ENCODE data around the gene CDH24.

The CDH24 gene

DNA sequence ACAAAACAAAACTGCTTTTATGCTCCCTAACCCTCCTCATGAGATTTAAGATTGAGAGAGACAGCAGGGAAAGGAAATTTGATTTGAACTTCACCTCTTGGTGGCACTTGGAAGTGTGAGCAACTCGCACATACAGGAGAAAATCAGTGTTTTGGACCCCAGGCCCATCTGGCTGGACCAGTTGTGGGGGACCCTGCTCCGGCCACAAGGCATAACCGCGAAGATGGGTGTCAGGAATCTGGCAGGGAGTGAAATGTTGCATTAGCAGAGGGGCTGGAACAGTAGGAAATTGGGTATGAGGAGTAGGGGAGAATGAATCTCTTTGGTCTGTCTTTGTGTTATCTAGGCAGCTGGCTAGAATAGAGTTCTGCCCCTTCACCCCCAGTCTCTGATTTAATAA, 46.3 kb upstream of the CDH24 start:
- TF ChIP-seq, protein P1, sequence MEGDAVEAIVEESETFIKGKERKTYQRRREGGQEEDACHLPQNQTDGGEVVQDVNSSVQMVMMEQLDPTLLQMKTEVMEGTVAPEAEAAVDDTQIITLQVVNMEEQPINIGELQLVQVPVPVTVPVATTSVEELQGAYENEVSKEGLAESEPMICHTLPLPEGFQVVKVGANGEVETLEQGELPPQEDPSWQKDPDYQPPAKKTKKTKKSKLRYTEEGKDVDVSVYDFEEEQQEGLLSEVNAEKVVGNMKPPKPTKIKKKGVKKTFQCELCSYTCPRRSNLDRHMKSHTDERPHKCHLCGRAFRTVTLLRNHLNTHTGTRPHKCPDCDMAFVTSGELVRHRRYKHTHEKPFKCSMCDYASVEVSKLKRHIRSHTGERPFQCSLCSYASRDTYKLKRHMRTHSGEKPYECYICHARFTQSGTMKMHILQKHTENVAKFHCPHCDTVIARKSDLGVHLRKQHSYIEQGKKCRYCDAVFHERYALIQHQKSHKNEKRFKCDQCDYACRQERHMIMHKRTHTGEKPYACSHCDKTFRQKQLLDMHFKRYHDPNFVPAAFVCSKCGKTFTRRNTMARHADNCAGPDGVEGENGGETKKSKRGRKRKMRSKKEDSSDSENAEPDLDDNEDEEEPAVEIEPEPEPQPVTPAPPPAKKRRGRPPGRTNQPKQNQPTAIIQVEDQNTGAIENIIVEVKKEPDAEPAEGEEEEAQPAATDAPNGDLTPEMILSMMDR (conservative IDR thresholded peaks at IDR 0.05; ENCODE audit: control insufficient read depth, insufficient read depth, low read depth, low read length) = no peak
- no peak overlapping the region for H3K4me3 ChIP-seq (ENCODE audit: control insufficient read depth, low read depth, low read length)
- DNase-seq (ENCODE audit: low read depth) = no peak

DNA sequence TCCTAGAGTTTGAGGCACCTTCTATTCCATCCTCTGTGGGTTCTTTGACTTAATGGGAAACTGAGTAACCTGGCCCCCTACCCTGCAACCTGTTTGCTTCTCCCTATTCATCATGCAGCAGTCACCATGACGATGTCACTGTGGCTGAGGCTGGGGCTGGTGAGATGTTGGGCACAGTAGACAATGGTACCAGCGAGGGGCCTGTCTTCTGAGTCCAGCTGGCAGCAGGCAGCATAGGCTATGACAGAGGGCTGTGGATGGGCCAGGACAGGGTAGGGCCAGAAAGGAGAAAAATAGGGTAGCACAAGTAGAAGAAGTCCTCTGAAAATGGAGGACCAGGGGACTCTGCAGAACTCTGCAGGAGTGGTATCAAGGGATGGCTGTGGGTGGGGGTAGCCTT, 45.5 kb upstream of the CDH24 start:
- DNase-seq (ENCODE audit: low read depth) = no peak
- no peak overlapping the region for H3K4me3 ChIP-seq (ENCODE audit: control insufficient read depth, low read depth, low read length)
- TF ChIP-seq, protein P1 (conservative IDR thresholded peaks at IDR 0.05; ENCODE audit: control insufficient read depth, insufficient read depth, low read depth, low read length) = no peak

DNA sequence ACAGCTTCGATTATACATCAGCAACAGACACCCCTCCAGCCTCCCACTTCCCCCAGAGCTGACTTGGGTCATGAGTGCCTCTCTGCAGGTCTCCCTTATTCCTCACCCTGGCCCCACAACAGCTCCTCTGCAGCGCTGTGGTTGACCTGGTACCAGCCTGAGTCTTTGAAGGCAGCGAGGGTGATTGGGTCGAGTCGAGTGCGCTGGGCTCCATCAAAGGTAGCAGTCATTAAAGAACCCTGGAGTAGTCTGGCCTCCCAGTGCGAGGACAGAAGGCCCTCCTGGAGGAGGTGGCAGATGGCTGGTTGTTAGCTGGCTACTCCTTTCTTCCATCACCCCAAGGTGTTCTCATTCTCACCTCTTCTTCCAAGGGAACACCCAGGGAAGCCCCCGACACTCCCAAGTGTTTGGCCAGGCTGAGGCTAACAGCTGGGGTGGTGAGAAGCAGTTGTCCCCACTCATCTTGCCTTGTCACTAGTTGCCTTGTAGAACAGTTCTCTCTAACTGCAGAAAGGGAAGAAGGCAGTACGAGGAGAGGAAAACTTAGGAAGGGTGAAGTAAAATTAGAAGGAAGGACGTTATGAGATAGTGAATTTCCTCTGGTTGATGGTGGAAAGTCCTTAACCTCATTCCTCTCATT, 44.8 kb upstream of the CDH24 start:
- no peak for DNase-seq (ENCODE audit: low read depth)
- H3K4me3 ChIP-seq (ENCODE audit: control insufficient read depth, low read depth, low read length) = no peak overlapping the region
- TF ChIP-seq, protein P1 (conservative IDR thresholded peaks at IDR 0.05; ENCODE audit: control insufficient read depth, insufficient read depth, low read depth, low read length) = no peak

DNA sequence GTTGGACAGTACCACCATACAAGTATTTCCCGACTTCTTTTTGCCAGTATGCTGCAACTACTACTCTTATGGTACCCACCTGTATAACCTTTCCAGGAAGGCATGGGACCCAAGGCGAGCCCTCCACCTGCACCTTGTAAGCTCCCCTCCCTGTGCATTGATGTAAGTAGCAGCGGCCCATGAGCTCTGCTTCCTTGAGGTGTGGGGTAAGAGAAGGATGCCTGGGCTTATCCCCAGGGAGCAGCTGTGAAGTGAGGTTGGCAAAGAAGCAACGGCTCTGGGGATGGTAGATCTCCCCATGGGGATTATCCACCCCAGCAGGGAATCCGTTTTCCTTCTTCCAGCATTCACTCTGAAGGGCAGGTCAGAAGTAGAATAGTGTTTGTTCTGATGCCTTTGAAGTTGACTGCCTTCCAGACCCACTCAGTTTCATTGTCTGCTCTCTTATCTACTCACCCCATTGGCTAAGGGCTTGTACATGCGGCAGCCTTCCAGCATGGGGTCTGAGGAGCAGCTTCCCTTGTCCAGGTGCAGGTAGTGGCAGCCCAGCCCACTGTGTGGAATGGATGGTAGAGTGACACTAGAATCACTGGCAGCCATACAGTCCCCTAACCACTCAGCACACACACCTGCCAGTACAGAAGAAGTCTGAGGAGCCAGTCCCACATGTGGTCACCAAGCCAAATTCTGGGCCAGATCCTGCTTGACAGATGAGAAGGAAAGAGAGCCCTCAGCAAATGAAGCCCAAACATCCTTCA, 44.1 kb upstream of the CDH24 start:
- DNase-seq (ENCODE audit: low read depth) = no peak
- TF ChIP-seq, protein P1 (conservative IDR thresholded peaks at IDR 0.05; ENCODE audit: control insufficient read depth, insufficient read depth, low read depth, low read length) = no peak
- H3K4me3 ChIP-seq (ENCODE audit: control insufficient read depth, low read depth, low read length) = no peak overlapping the region

DNA sequence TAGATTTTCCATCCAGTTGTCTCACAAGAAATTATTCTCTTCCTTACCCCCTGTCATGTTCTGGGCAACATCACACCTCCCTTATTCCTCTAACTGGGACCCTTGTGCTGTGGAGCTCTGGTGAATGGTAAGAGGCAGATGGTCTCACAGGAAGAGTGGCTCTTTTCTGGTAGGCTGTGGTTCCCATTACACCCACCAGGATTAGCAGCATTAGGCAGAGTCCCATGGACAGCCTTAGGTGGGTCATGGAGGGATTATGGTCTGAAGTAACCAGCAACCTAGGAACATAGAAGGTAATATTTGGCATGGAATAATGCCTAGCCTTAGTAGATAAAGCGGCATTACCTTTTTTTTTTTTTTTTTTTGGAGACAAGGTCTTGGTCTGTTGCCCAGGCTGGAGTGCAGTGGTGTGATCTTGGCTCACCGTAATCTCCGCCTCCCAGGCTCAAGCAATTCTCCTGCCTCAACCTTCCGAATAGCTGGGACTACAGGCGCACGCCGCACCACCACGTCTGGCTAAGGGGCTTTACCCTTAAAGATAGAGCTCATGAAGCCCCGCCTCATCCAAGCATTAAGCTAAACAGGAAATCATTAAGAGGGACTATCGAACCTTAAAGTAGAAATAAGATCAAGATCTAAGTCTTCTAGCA, 42.0 kb upstream of the CDH24 start:
- TF ChIP-seq, protein P1 (conservative IDR thresholded peaks at IDR 0.05; ENCODE audit: control insufficient read depth, insufficient read depth, low read depth, low read length) = no peak
- no peak for DNase-seq (ENCODE audit: low read depth)
- H3K4me3 ChIP-seq (ENCODE audit: control insufficient read depth, low read depth, low read length) = no peak overlapping the region

DNA sequence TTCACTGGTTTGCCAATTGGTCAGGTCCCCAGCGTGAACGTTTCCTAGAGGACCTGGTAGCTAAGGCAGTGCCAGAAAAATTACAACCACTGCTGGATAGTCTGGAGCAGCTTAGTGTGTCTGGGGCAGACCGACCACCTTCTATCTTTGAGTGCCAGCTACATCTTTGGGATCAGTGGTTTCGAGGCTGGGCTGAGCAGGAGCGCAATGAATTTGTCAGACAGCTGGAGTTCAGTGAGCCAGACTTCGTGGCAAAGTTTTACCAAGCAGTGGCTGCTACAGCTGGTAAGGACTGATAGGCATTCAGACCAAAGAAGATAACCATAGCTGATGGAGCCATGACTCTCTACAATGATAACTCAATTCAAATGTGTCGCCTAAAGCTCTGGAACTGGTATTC, 40.5 kb upstream of the CDH24 start:
- H3K4me3 ChIP-seq (ENCODE audit: control insufficient read depth, low read depth, low read length) = no peak overlapping the region
- no peak for DNase-seq (ENCODE audit: low read depth)
- TF ChIP-seq, protein P1 (conservative IDR thresholded peaks at IDR 0.05; ENCODE audit: control insufficient read depth, insufficient read depth, low read depth, low read length) = no peak
